GM12875 (cell line): ENCODE data around the gene RUFY2.
"Not testable (repeated sequence)": the region's sequence is repeated elsewhere in the genome, so short reads cannot be mapped to it uniquely, and the experiment has no call there.

Experiments used
- H3K4me3 ChIP-seq: one replicate; pipeline ENCODE4 v1.5.1; 2011; ENCODE audit warnings: low read depth, low read length, control low read depth
- CTCF ChIP-seq: IDR thresholded peaks from 2 replicates; pipeline ENCODE4 v1.5.1; 2011; ENCODE audit warnings: low read depth, mild to moderate bottlenecking, control low read depth, inconsistent platforms, low read length, moderate library complexity, borderline replicate concordance; ENCODE audit not compliant: insufficient read depth

RUFY2 gene

DNA sequence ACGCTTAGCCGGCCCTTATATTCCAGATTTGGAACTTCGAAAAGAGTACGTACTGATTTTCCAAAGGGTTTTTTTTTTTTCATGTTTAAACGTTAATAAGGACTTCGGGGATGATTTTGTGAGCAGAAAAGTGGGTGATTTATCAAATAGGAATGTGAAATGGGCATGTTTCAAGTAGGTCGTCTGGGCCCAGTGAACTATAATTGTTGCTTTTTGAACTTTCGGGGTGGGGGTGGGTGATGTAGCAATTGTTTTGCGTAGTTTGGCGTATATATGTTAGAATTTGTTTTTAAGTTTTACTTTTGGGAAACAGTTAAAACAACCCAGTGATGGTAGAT is 74.0 kb downstream of the RUFY2 start:
- TF ChIP-seq CTCF = no peak

DNA sequence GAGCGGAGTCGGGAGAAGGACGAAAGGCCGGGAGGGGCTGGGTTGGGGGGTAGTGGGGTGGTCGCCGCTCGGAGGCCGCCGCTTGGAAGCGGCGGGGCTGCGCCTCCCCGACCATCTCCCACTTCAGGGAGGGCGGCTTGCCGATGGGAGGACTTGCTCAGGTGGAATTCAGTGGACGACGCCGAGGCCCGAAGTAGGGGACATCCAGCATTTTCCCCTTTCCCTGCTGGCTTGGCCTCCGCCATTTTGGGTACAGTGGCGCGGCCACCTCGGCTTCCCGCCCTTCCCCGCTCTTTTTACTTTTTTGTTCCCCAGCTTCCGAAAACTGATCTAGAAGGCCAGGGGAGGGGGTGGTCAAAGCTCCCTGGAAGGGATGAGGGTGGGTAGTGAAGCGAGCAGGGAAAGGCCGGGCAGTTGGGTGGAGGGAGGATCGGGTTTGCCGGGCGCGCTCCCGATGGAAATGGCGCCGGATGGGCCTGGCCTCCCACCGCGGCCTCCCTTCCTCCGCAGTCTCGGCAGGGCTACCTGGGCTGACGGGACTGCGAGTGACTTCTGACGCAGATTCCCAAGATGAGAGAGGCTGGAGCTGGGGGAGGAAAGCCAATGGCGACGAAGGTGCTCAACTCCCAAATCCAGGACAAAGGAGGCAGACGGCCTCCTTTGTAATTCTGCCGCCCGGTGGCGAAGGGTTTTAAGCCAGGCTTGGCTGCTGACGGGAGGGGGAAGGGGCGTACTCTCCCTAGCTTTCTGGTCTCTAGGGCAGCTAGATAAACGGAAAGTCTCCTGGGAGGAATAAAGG is 74.6 kb downstream of the RUFY2 start, which contains the start of gene PBLD:
PBLD (minus strand) TSS at position 670 of the 799 bp plus-strand sequence. CDS start 26,084 bp downstream, outside the sequence.
- peak within 1 kb of the TSS; percentile 85 for H3K4me3 ChIP-seq
- TF ChIP-seq CTCF = peak; percentile 52

More for the DNA sequence above, 74.0 kb downstream of the RUFY2 start:
- peak overlapping the region; percentile 85 for H3K4me3 ChIP-seq

DNA sequence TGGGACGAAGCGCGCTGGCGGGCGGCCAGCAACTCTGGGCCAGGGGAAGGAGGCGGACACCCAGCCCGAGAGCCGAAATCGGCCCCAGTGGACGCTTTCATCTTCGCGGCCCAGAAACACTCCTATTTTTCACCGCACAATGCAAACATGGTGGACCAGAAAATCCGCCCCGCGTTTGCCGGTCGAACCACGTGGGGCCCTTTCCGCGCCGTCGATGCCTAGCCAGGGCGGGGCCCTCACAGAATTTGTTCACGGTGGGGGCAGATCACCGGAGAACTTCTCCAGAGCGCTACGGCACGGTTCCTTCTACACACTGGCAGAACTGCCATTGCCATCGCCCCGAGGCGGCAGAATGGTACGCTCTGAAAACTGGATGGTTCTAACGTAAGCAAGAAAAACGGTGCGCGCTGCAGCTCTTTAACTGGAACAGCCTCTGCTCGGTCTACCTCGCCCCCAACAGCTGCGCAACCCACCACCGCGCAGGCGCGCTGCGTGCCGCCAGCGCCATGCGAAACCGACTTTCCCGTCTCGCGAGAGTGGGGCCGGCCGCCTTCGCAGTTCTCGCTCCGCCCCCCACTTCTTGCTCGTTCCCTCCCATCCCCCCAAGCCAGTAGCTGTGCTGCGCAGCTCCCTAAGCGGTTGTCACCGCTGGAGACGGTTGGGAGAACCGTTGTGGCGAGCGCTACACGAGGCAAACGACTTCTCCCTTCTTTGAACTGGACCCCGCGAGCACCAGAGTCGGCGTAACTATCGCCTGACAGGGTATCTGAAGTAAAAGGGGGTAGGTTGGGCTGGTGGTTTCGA is 75.4 kb downstream of the RUFY2 start, which contains the start of gene HNRNPH3:
HNRNPH3 (plus strand) TSS at position 610 of the 804 bp plus-strand sequence. CDS start 5,158 bp downstream, outside the sequence.
- no peak for TF ChIP-seq CTCF
- peak within 1 kb of the TSS; percentile 85 for H3K4me3 ChIP-seq

- peak overlapping the region; percentile 85 for H3K4me3 ChIP-seq
- no peak for TF ChIP-seq CTCF
Measured at GRCh38 chr10:68330852-68331454, 76.1 kb downstream of the RUFY2 start.

- TF ChIP-seq CTCF = no peak
- no peak overlapping the region for H3K4me3 ChIP-seq
Measured at GRCh38 chr10:68329506-68329861, 77.6 kb downstream of the RUFY2 start.

DNA sequence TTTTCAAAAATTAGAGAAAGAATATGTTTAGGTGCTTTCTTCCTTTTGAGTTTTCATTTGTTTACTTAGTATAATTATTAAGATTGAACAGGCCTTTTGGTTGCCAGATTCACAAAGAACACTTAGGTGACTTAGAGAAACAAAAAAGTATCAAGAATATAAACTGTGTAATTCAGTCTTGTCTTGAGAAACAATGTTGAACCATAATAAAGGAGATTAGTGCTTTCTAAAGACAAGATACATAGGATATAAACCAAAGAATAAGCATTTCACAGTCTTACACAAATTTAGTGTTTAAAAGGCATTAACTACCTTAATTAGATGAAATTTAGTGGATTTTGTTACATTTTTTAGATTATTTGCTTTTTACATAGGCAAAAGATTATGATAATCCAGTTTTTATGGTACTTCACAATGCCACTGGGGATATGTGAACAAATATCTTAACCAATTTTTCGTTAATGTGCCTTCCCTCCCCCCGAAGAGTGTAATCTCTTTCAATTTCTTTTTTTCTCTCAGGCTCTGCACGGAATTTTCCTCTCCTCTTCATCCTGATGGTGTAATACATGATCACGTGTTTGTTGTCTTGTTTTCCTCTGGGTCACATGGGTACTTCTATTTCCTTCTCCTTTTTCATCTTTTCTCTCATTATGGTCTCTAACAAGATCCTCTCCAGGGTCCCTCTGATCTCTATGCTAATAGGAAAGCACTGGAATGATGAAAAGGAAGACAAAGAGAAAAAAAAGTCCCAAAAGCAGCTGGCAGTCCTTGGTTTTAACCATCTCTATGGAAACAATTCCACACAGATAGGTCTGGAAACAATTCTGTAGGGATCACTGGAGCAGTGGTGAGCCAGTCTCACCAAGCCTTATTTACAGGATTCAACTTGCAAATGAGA is 78.9 kb downstream of the RUFY2 start:
- no peak for TF ChIP-seq CTCF
- H3K4me3 ChIP-seq = no peak overlapping the region

DNA sequence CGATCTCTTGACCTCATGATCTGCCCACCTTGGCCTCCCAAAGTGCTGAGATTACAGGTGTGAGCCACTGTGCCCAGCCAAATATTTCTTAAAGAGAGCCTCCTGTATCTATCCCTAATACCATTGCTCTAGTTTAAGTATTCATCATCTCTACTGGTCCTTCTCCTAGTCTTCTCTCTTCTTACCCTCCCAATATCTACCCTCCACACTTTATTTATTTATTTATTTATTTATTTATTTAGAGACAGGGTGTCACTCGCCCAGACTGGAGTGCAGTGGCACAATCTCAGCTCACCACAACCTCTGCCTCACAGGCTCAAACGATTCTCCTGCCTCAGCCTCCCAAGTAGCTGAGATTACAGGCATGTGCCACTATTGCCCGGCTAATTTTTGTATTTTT is 82.7 kb downstream of the RUFY2 start:
- not testable (repeated sequence) for H3K4me3 ChIP-seq
